Measurements from ENCODE around the gene PLEKHA7. TPM values are rescaled to one million over a fixed set of nuclear protein-coding genes. Genes with fewer than 3 reads are reported as not detected.
"Not testable (repeated sequence)": the region's sequence is repeated elsewhere in the genome, so short reads cannot be mapped to it uniquely, and the experiment has no call there.

The PLEKHA7 gene
- total and polyA plus RNA-seq, 2 of the 13 experiments (the other 11 are each of a cell fraction or from before 2014, with no cell fraction given) = 17.5 to 18.7 TPM

DNA sequence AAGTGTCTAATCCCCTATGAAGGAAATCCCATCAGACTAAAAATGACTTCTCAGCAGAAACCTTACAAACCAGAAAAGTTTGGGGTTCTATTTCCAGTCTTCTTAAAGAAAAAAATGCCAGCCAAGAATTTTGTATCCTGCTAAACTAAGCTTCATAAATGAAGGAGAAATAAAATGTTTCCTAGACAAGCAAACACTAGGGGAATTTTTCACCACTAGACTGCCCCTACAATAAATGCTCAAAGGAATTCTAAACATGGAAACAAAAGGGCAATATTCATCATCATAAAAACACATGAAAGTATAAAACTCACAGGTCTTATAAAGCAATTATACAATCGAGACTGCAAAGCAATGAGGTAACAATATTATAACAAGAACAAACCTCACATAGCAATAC lies 124.3 kb downstream of the PLEKHA7 start:
- DNase-seq (ENCODE audit: low spot score) (no peak), ATAC-seq (no peak), FAIRE-seq (no peak)
- WGBS (ENCODE audit: low lambda C conversion rate) = 94% methylated on average over 1 of the region's 1 CpG
- Histone ChIP-seq H3K9me3 (ENCODE audit: low read length) (peaks cover 13% of the 10 kb centered on the region), H3K9ac (ENCODE audit: insufficient read depth, low read depth, low read length) (no peak overlapping the region), H3K36me3 (replicated peaks in 1 of 2; ENCODE audit: control insufficient read depth in 1 of 2, insufficient read depth in 2 of 2, low read length in 2 of 2) (no peaks in the 10 kb centered on the region), H3K4me3 (replicated peaks in 1 of 3; ENCODE audit: insufficient read depth in 1 of 3, low read depth in 2 of 3, low read length in 3 of 3) (no peak overlapping the region), H3K4me1 (ENCODE audit: insufficient read depth, low read length) (0 out of 2 replicates have a peak, but pooled peaks cover 6% of the 10 kb centered on the region), H2AFZ (ENCODE audit: low read length) (no peak overlapping the region), H3K27ac (ENCODE audit: extremely low read length, insufficient read depth, low read length) (no peak overlapping the region), H3K4me2 (ENCODE audit: low read depth, low read length) (no peak overlapping the region), H4K20me1 (ENCODE audit: insufficient read depth, low read length) (no peaks in the 10 kb centered on the region), H3K27me3 (ENCODE audit: control insufficient read depth in 1 of 2, insufficient read depth in 2 of 2, low read length in 2 of 2) (no peaks in the 10 kb centered on the region), H3K79me2 (ENCODE audit: insufficient read depth, low read length) (no peaks in the 10 kb centered on the region)
- intact Hi-C loops (cut with micrococcal nuclease; ENCODE audit: unreplicated experiment) = no loop called here
- POLR2A ChIA-PET = no interaction called here
- in situ Hi-C loops (cut with HindIII; ENCODE audit: extremely low pct_ligation_motif_present, low pct_unique_long_range_greater_than_20kb) = no loop called here
- CTCF ChIA-PET (ENCODE audit: low intra/inter-chr PET ratio, low total read pairs) = no interaction called here
- no TSS peak for BruUV-seq (replicated peaks)
- 0 out of 4 replicates have a peak, but pooled peaks of 1 of the 2 experiments have one; percentile 3 for TF ChIP-seq MAFK (conservative IDR thresholded peaks at IDR 0.05 in 1 of 2, IDR thresholded peaks at IDR 0.05 in 1 of 2; ENCODE audit: low read length in 2 of 2)
- TF ChIP-seq ZNF337 (CRISPR knock-in tag; IDR thresholded peaks at IDR 0.05; ENCODE audit: borderline replicate concordance, low read depth) = peak; percentile 100; the same call in 1 of the 2 replicates
- peak; percentile 88 for TF ChIP-seq ARID3A (IDR thresholded peaks at IDR 0.05; ENCODE audit: low read depth, low read length)
- TF ChIP-seq MAFG (CRISPR knock-in tag; IDR thresholded peaks at IDR 0.05) = no peak
- TF ChIP-seq ZFP1 (CRISPR knock-in tag; IDR thresholded peaks at IDR 0.05) = peak; percentile 96; the same call in 1 of the 2 replicates
- no peak for TF ChIP-seq MXI1 (IDR thresholded peaks at IDR 0.05; ENCODE audit: borderline replicate concordance, low read depth, low read length)

GRCh38 chr11:16889010-16889409 lies 125.2 kb downstream of the PLEKHA7 start:
- H3K79me2 ChIP-seq (ENCODE audit: insufficient read depth, low read length); intact Hi-C loops (cut with micrococcal nuclease; ENCODE audit: unreplicated experiment); H3K9ac ChIP-seq (ENCODE audit: insufficient read depth, low read depth, low read length); H3K27me3 ChIP-seq (ENCODE audit: control insufficient read depth in 1 of 2, insufficient read depth in 2 of 2, low read length in 2 of 2); in situ Hi-C loops (cut with HindIII; ENCODE audit: extremely low pct_ligation_motif_present, low pct_unique_long_range_greater_than_20kb); H3K4me3 ChIP-seq (replicated peaks in 1 of 3; ENCODE audit: insufficient read depth in 1 of 3, low read depth in 2 of 3, low read length in 3 of 3); H2AFZ ChIP-seq (ENCODE audit: low read length); FAIRE-seq; ATAC-seq; H3K27ac ChIP-seq (ENCODE audit: extremely low read length, insufficient read depth, low read length); H3K4me2 ChIP-seq (ENCODE audit: low read depth, low read length); H3K36me3 ChIP-seq (replicated peaks in 1 of 2; ENCODE audit: control insufficient read depth in 1 of 2, insufficient read depth in 2 of 2, low read length in 2 of 2); BruUV-seq (replicated peaks); H3K4me1 ChIP-seq (ENCODE audit: insufficient read depth, low read length); H4K20me1 ChIP-seq (ENCODE audit: insufficient read depth, low read length); CTCF ChIA-PET (ENCODE audit: low intra/inter-chr PET ratio, low total read pairs); POLR2A ChIA-PET; DNase-seq (ENCODE audit: low spot score): not testable (repeated sequence)
- H3K9me3 ChIP-seq (ENCODE audit: low read length) = peaks cover 13% of the 10 kb centered on the region
- 98% methylated on average over 3 of the region's 4 CpGs for WGBS (ENCODE audit: low lambda C conversion rate)

DNA sequence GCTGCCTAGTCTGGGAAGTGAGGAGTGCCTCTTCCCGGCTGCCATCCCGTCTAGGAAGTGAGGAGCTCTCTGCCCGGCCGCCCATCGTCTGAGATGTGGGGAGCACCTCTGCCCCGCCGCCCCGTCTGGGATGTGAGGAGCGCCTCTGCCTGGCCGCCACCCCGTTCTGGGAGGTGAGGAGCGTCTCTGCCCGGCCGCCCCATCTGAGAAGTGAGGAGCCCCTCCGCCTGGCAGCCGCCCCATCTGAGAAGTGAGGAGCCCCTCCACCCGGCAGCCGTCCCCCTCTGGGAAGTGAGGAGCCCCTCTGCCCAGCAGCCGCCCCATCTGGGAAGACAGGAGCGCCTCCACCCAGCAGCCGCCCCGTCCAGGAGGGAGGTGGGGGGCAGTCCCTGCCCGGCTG lies 126.3 kb downstream of the PLEKHA7 start:
- H3K27ac ChIP-seq (ENCODE audit: extremely low read length, insufficient read depth, low read length); H3K4me1 ChIP-seq (ENCODE audit: insufficient read depth, low read length); H4K20me1 ChIP-seq (ENCODE audit: insufficient read depth, low read length); FAIRE-seq; DNase-seq (ENCODE audit: low spot score); H3K9ac ChIP-seq (ENCODE audit: insufficient read depth, low read depth, low read length); H3K27me3 ChIP-seq (ENCODE audit: control insufficient read depth in 1 of 2, insufficient read depth in 2 of 2, low read length in 2 of 2); BruUV-seq (replicated peaks); CTCF ChIA-PET (ENCODE audit: low intra/inter-chr PET ratio, low total read pairs); H3K4me2 ChIP-seq (ENCODE audit: low read depth, low read length); H3K36me3 ChIP-seq (replicated peaks in 1 of 2; ENCODE audit: control insufficient read depth in 1 of 2, insufficient read depth in 2 of 2, low read length in 2 of 2); ATAC-seq; H3K4me3 ChIP-seq (replicated peaks in 1 of 3; ENCODE audit: insufficient read depth in 1 of 3, low read depth in 2 of 3, low read length in 3 of 3); in situ Hi-C loops (cut with HindIII; ENCODE audit: extremely low pct_ligation_motif_present, low pct_unique_long_range_greater_than_20kb); intact Hi-C loops (cut with micrococcal nuclease; ENCODE audit: unreplicated experiment); H3K79me2 ChIP-seq (ENCODE audit: insufficient read depth, low read length); POLR2A ChIA-PET; H2AFZ ChIP-seq (ENCODE audit: low read length): not testable (repeated sequence)
- H3K9me3 ChIP-seq (ENCODE audit: low read length) = peaks cover 13% of the 10 kb centered on the region
- 96% methylated on average over 11 of the region's 23 CpGs for whole genome bisulfite sequencing (ENCODE audit: low lambda C conversion rate)
